ENCODE results near the gene RAX2. TPM values are rescaled to one million over a fixed set of nuclear protein-coding genes. Genes with fewer than 3 reads are reported as not detected.

RAX2 gene
- polyA plus RNA-seq, 1 donor from 2014 or later = not detected

DNA sequence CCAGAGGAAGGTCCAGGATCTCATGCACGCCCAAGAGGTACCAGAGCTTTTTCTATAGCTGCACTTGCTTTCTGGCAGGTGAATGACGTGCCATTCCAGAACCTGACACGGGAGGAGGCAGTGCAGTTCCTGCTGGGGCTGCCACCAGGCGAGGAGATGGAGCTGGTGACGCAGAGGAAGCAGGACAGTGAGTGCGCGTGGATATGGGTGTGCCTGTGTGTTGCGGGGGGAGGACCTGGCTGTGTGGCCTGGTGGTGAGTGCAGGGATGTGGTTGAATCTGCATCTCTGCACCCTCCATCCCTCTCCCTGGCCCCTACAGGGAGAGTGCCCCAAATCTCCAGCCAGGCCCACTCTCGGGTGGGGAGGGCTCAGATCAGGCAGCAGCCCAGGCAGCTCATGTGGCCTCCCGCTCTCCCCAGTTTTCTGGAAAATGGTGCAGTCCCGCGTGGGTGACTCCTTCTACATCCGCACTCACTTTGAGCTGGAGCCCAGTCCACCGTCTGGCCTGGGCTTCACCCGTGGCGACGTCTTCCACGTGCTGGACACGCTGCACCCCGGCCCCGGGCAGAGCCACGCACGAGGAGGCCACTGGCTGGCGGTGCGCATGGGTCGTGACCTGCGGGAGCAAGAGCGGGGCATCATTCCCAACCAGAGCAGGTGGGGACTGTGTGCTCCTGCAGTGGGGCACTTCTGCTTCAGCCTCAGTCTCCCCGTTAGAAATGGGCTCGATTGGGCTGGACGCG is 33.4 kb downstream of the RAX2 start:
- H3K4me3 ChIP-seq (ENCODE audit: low read length) = no peak overlapping the region
- H3K9me2 ChIP-seq (ENCODE audit: insufficient read depth, low read length) = no peaks in the 10 kb centered on the region
- no peak overlapping the region for H2AFZ ChIP-seq (ENCODE audit: low read depth, low read length)
- TF ChIP-seq EZH2 (IDR thresholded peaks at IDR 0.05; ENCODE audit: borderline replicate concordance, insufficient read depth, low read length, poor library complexity, severe bottlenecking) = no peak
- TF ChIP-seq EP300 (conservative IDR thresholded peaks at IDR 0.05; ENCODE audit: poor library complexity, severe bottlenecking) = no peak
- TF ChIP-seq, protein P1, sequence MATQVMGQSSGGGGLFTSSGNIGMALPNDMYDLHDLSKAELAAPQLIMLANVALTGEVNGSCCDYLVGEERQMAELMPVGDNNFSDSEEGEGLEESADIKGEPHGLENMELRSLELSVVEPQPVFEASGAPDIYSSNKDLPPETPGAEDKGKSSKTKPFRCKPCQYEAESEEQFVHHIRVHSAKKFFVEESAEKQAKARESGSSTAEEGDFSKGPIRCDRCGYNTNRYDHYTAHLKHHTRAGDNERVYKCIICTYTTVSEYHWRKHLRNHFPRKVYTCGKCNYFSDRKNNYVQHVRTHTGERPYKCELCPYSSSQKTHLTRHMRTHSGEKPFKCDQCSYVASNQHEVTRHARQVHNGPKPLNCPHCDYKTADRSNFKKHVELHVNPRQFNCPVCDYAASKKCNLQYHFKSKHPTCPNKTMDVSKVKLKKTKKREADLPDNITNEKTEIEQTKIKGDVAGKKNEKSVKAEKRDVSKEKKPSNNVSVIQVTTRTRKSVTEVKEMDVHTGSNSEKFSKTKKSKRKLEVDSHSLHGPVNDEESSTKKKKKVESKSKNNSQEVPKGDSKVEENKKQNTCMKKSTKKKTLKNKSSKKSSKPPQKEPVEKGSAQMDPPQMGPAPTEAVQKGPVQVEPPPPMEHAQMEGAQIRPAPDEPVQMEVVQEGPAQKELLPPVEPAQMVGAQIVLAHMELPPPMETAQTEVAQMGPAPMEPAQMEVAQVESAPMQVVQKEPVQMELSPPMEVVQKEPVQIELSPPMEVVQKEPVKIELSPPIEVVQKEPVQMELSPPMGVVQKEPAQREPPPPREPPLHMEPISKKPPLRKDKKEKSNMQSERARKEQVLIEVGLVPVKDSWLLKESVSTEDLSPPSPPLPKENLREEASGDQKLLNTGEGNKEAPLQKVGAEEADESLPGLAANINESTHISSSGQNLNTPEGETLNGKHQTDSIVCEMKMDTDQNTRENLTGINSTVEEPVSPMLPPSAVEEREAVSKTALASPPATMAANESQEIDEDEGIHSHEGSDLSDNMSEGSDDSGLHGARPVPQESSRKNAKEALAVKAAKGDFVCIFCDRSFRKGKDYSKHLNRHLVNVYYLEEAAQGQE (IDR thresholded peaks at IDR 0.05; ENCODE audit: borderline replicate concordance) = no peak
- TF ChIP-seq TAF1 (IDR thresholded peaks at IDR 0.05; ENCODE audit: low read depth) = no peak
- TF ChIP-seq SMC3 (conservative IDR thresholded peaks at IDR 0.05; ENCODE audit: poor library complexity) = no peak
- TF ChIP-seq MXI1 (conservative IDR thresholded peaks at IDR 0.05; ENCODE audit: poor library complexity, severe bottlenecking) = no peak
- TF ChIP-seq, protein P2, sequence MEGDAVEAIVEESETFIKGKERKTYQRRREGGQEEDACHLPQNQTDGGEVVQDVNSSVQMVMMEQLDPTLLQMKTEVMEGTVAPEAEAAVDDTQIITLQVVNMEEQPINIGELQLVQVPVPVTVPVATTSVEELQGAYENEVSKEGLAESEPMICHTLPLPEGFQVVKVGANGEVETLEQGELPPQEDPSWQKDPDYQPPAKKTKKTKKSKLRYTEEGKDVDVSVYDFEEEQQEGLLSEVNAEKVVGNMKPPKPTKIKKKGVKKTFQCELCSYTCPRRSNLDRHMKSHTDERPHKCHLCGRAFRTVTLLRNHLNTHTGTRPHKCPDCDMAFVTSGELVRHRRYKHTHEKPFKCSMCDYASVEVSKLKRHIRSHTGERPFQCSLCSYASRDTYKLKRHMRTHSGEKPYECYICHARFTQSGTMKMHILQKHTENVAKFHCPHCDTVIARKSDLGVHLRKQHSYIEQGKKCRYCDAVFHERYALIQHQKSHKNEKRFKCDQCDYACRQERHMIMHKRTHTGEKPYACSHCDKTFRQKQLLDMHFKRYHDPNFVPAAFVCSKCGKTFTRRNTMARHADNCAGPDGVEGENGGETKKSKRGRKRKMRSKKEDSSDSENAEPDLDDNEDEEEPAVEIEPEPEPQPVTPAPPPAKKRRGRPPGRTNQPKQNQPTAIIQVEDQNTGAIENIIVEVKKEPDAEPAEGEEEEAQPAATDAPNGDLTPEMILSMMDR (IDR thresholded peaks at IDR 0.05; ENCODE audit: poor library complexity, severe bottlenecking) = no peak
- no peak for TF ChIP-seq POLR2AphosphoS5 (IDR thresholded peaks at IDR 0.05)
- TF ChIP-seq RAD21 (conservative IDR thresholded peaks at IDR 0.05) = no peak
- H3K27me3 ChIP-seq (ENCODE audit: insufficient read depth, low read depth, low read length) = no peaks in the 10 kb centered on the region
- H3K36me3 ChIP-seq (ENCODE audit: insufficient read depth, low read length) = no peaks in the 10 kb centered on the region
- H3K27ac ChIP-seq (ENCODE audit: low read length) = no peak overlapping the region
- no peaks in the 10 kb centered on the region for H4K20me1 ChIP-seq (ENCODE audit: insufficient read depth)
- no peaks in the 10 kb centered on the region for H3K9me3 ChIP-seq (ENCODE audit: low read length)
- H3K79me2 ChIP-seq (replicated peaks; ENCODE audit: insufficient read depth, low read length) = no peaks in the 10 kb centered on the region
- H3K4me2 ChIP-seq (ENCODE audit: low read length) = no peak overlapping the region
- H3K9ac ChIP-seq (ENCODE audit: low read length) = no peak overlapping the region
- no peaks in the 10 kb centered on the region for H3F3A ChIP-seq (ENCODE audit: insufficient read depth, low read length, poor library complexity, severe bottlenecking)

DNA sequence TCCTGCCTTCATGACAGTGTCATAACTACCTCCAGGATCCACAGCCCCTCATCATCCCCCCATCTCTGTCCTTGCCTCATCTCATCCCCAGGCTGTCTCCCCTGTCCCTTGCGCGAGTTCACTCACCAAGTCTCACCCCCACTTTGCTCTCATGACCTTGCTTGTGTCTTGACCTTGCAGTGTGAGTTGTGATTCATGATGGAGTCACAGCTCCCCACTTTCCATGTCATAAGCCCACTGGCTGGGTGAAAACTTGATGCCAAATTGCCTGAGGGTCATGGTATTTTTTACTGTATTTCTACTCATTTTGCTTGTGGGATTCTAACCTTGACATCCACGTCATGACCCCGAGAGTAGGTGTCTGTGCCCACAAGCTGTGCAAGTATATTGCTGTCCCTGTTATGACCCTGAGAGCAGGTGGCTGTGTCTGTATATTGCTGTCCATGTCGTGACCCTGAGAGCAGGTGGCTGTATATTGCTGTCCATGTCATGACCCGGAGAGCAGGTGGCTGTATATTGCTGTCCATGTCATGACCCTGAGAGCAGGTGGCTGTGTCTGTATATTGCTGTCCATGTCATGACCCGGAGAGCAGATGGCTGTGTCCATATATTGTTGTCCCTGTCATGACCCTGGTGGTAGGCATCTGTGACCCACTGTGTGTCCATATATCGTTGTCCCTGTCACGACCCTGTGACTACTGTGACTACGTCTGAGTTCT is 34.4 kb downstream of the RAX2 start:
- H3K9me3 ChIP-seq (ENCODE audit: low read length) = no peaks in the 10 kb centered on the region

More for the DNA sequence above, 34.4 kb downstream of the RAX2 start:
- no peaks in the 10 kb centered on the region for H3F3A ChIP-seq (ENCODE audit: insufficient read depth, low read length, poor library complexity, severe bottlenecking)
- H3K9me2 ChIP-seq (ENCODE audit: insufficient read depth, low read length) = no peaks in the 10 kb centered on the region
- no peaks in the 10 kb centered on the region for H3K36me3 ChIP-seq (ENCODE audit: insufficient read depth, low read length)
- H3K27me3 ChIP-seq (ENCODE audit: insufficient read depth, low read depth, low read length) = no peaks in the 10 kb centered on the region
- no peak for TF ChIP-seq POLR2AphosphoS5 (IDR thresholded peaks at IDR 0.05)
- TF ChIP-seq TAF1 (IDR thresholded peaks at IDR 0.05; ENCODE audit: low read depth) = no peak
- TF ChIP-seq EP300 (conservative IDR thresholded peaks at IDR 0.05; ENCODE audit: poor library complexity, severe bottlenecking) = no peak
- no peak for TF ChIP-seq MXI1 (conservative IDR thresholded peaks at IDR 0.05; ENCODE audit: poor library complexity, severe bottlenecking)
- TF ChIP-seq, protein P2 (IDR thresholded peaks at IDR 0.05; ENCODE audit: poor library complexity, severe bottlenecking) = no peak
- TF ChIP-seq RAD21 (conservative IDR thresholded peaks at IDR 0.05) = no peak
- no peak for TF ChIP-seq SMC3 (conservative IDR thresholded peaks at IDR 0.05; ENCODE audit: poor library complexity)
- no peak for TF ChIP-seq EZH2 (IDR thresholded peaks at IDR 0.05; ENCODE audit: borderline replicate concordance, insufficient read depth, low read length, poor library complexity, severe bottlenecking)
- TF ChIP-seq, protein P1 (IDR thresholded peaks at IDR 0.05; ENCODE audit: borderline replicate concordance) = no peak
- no peak overlapping the region for H3K27ac ChIP-seq (ENCODE audit: low read length)
- H3K9ac ChIP-seq (ENCODE audit: low read length) = no peak overlapping the region
- H3K4me3 ChIP-seq (ENCODE audit: low read length) = no peak overlapping the region
- no peaks in the 10 kb centered on the region for H3K79me2 ChIP-seq (replicated peaks; ENCODE audit: insufficient read depth, low read length)
- H3K4me2 ChIP-seq (ENCODE audit: low read length) = no peak overlapping the region
- no peaks in the 10 kb centered on the region for H4K20me1 ChIP-seq (ENCODE audit: insufficient read depth)
- no peak overlapping the region for H2AFZ ChIP-seq (ENCODE audit: low read depth, low read length)
